ENCODE results near the gene CDH22.

Gene CDH22

DNA sequence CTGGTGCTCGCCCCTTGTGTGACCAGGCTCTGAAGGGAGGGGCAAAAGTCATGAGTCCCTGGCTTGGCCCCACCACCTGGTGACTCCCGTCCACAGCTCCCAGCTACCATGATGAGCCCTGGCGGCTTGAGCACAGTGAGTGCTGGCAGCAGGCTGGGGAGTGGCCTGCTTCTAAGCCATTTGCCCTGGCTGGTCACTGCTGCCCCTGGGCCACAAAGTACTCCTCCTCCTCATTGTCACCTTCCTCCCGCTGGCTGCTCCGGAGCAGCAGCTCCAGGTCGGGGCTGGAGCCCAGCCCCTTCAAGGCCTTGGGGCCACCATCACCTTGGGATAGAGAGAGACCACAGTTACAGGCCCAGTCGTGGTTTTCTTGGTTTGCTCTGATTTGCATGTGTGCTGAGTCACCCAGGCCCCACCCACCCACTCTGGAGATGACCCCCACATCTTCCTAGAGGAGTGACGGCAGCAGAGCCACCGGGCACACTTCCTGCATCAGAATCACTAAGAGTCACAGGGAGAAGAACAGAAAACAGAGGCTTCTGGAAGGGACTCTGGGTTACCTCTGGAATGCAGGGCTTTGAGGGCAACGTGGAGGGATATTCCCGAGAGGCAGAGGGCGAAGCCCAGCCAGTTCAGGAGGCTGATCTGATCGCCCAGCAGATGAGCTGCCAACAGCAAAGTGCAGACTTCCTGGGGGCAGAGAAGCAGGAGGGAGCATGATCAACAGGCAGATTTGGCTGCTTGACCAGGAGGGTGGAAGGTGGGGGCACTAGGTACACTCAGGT lies 42.1 kb upstream of the CDH22 start:
- no peak for DNase-seq (ENCODE audit: low read depth in 1 of 2, low spot score in 1 of 2)
- no peak for TF ChIP-seq JUND (IDR thresholded peaks at IDR 0.05; ENCODE audit: low read depth)
- in situ Hi-C loops (cut with HindIII; ENCODE audit: low pct_unique_long_range_greater_than_20kb, low sequenced_read_pairs), result no loop called here

DNA sequence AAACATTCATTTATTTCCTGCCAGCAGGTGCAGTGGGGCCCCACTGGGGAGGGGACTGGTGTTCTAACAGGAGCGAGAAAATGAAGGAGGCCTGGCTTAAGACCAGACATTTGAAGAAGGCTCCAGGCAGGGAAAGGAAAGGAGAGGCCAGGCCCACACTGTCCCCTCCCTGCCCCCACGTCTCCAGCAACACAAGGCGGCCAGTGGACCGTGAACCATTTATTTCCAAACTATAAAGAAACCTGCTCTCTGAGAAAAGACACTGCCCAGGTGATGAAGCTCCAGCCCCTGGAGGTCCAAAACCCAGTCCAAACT lies 41.4 kb upstream of the CDH22 start:
- in situ Hi-C loops (cut with HindIII; ENCODE audit: low pct_unique_long_range_greater_than_20kb, low sequenced_read_pairs), result no loop called here
- TF ChIP-seq JUND (IDR thresholded peaks at IDR 0.05; ENCODE audit: low read depth), result no peak
- DNase-seq (ENCODE audit: low read depth in 1 of 2, low spot score in 1 of 2), result no peak

DNA sequence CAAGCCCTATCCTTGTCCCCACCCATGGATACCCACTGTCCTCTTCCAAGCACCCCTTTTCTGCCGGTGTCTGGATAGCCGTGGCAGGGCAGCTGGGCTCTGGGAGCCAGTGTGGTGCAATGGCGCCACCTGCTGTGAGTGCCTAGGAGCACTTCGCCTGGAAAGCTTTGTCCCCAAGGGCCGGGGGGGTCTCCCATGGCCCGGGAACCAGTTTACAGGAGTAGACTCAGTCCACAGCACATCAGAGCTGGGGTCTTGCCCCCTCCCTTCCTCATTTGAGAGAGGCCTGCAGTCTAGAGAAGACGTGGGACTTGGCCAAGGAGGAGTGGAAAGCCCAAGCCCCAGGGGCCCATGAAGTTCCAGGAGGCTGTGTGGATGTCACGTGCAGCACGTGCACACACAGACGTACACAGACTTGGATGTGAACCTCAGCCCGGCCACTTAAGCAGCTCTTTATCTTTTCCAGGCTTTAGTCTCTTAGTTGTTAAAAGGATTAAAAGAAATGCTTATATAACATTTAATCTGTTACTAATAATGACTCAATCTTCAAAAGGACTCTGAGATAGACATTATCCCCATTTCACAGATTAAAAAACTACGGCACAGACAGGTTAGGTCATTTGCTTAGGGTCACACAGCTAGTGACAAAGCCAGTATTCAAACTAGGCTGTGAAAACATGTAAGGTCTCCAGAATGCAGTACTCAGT lies 40.9 kb upstream of the CDH22 start:
- peak; percentile 67 to 75 for DNase-seq (ENCODE audit: low read depth in 1 of 2, low spot score in 1 of 2)
- in situ Hi-C loops (cut with HindIII; ENCODE audit: low pct_unique_long_range_greater_than_20kb, low sequenced_read_pairs), result no loop called here
- no peak for TF ChIP-seq JUND (IDR thresholded peaks at IDR 0.05; ENCODE audit: low read depth)

DNA sequence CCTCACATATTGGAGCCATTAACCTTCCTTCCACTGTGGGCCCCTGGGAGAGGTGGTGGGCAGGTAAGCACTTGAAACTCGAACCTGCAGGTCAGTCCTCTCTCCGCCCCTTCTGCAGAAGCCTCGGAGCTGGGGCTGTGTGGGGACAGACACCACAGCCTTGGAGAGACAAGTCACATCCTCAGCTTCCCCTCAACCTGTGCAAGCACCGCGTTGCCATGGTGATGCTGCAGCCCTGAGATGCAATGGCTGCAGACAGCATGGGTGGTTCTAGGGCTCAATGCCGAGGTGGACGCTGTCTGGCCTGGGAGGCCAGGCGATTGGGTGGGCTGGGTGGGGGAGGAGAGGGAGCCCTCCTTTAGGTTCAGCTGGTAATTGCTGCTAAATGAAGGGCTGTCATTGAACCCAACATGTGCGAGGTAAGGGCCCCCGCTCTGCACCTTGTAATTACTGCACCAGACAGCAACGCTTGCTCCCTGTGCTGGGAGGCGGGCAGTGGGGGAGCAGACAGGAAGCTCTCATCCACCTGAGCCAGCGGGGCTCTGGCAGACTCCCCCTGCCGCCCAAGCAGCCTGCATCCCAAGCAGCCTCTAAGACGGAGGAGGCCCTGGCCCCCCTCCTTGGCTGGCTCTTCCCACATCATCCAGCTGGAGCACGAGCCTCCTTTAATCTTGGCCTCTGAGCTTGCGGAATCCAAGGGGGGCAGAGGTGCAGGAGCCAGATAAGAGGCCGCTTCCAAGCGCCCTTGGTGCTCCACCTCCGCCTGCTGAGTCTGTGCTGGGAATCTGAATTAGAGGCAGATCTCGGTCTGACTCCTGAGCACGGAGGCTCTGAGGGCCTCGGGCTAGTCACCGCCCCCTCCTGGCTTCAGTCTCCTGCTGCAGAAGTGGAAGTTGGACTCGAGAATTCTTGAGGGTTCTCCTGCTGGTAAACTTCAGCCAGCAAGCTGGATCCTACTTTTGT lies 39.8 kb upstream of the CDH22 start:
- no peak for TF ChIP-seq JUND (IDR thresholded peaks at IDR 0.05; ENCODE audit: low read depth)
- DNase-seq (ENCODE audit: low read depth in 1 of 2, low spot score in 1 of 2), result no peak
- in situ Hi-C loops (cut with HindIII; ENCODE audit: low pct_unique_long_range_greater_than_20kb, low sequenced_read_pairs), result no loop called here

DNA sequence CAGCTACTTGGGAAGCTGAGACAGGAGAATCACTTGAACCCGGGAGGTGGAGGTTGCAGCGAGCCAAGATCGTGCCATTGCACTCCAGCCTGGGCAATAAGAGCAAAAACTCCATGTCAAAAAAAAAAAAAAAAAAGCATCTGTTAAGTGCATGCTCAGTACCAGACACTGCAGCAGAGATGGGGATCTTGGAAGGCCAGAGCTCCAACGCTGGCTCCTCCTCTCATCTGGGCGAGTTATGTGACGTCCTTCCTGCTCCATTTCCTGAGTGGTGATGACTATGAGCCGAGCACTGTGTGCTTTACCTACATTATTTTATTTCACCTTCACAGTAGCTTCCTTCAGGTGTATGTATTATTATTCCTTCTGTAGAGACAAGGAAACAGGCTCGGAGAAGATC lies 38.5 kb upstream of the CDH22 start:
- in situ Hi-C loops (cut with HindIII; ENCODE audit: low pct_unique_long_range_greater_than_20kb, low sequenced_read_pairs), result no loop called here
- TF ChIP-seq JUND (IDR thresholded peaks at IDR 0.05; ENCODE audit: low read depth), result no peak
- no peak for DNase-seq (ENCODE audit: low read depth in 1 of 2, low spot score in 1 of 2)

DNA sequence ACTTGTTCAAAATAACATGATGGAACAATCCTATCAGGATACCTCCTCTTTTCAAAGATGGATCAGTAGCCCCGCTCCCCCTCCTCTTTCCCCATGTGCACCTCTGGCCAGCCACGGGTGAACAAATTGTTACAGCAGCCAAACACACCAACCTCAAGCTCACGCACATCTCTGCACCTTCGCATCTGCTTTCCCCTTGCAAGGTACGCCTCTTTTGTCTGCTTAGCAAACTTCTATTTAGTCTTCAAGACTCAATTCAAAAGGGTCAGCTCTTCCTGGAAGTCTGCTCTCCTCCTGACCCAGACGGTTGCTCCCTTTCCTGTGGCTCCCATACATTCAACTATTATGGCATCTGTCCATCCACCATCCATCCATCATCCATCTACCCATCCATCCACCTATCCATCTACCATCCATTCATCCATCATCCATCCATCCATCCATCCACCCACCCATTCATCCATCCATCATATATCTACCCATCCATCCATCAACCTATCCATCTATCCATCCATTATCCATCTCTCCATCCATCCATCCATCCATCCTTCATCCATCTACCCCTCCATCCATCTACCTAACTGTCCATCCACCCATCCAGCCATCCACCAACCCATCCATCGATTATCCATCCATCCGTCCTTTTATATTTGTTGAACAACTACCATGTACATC lies 36.3 kb upstream of the CDH22 start:
- no peak for TF ChIP-seq JUND (IDR thresholded peaks at IDR 0.05; ENCODE audit: low read depth)
- in situ Hi-C loops (cut with HindIII; ENCODE audit: low pct_unique_long_range_greater_than_20kb, low sequenced_read_pairs), result no loop called here
- DNase-seq (ENCODE audit: low read depth in 1 of 2, low spot score in 1 of 2), result no peak

DNA sequence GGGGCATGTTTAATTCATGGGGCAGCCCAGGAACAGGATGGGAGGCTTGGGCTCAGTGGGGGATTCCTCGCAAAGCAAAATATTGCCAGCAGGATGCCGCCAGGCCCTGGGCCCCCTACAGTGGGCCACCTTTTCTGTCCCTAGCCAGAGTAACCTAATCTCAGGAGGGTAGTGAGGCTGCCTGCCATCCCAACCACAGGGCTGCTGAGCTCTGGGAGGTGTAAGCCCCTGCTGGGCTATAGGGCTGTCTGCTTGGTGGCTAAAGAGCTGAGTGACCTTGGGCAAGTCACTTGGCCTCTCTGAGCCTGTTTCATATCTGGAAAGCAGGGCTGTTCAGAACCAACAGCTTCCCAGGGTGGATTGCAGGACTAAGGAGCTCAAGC lies 35.7 kb upstream of the CDH22 start:
- no peak for DNase-seq (ENCODE audit: low read depth in 1 of 2, low spot score in 1 of 2)
- no peak for TF ChIP-seq JUND (IDR thresholded peaks at IDR 0.05; ENCODE audit: low read depth)
- in situ Hi-C loops (cut with HindIII; ENCODE audit: low pct_unique_long_range_greater_than_20kb, low sequenced_read_pairs), result no loop called here

DNA sequence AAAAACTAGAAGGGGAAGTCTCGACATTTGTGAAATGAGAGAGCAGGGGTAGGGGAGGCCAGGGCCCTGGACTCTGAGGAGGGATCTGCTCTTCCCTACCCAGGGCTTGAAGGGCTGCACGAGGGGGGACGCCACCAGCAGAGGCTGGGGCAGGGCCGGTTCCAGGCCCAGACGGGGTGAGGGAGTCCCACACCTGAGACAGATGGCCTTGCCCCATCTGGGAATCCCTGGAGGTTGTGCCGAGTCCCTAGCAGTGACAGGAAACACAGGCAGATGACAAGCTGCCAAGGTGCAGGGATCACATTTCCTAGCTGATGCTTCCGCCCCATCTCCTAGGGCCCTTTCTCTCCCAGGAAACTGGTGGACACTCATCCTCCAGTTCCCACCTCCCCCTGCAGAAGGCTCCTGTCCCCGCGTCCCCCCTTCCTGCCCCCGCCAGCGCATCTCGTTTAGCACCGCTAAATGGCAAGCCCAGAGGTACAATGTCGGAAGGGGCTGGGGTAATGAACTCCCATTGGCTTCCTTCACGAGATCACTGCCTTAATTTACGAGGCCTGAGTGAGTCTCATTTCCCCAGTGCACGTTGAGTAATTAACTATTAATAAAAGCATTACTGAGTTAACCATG lies 35.2 kb upstream of the CDH22 start:
- no peak for TF ChIP-seq JUND (IDR thresholded peaks at IDR 0.05; ENCODE audit: low read depth)
- DNase-seq (ENCODE audit: low read depth in 1 of 2, low spot score in 1 of 2), result no peak
- in situ Hi-C loops (cut with HindIII; ENCODE audit: low pct_unique_long_range_greater_than_20kb, low sequenced_read_pairs), result no loop called here

DNA sequence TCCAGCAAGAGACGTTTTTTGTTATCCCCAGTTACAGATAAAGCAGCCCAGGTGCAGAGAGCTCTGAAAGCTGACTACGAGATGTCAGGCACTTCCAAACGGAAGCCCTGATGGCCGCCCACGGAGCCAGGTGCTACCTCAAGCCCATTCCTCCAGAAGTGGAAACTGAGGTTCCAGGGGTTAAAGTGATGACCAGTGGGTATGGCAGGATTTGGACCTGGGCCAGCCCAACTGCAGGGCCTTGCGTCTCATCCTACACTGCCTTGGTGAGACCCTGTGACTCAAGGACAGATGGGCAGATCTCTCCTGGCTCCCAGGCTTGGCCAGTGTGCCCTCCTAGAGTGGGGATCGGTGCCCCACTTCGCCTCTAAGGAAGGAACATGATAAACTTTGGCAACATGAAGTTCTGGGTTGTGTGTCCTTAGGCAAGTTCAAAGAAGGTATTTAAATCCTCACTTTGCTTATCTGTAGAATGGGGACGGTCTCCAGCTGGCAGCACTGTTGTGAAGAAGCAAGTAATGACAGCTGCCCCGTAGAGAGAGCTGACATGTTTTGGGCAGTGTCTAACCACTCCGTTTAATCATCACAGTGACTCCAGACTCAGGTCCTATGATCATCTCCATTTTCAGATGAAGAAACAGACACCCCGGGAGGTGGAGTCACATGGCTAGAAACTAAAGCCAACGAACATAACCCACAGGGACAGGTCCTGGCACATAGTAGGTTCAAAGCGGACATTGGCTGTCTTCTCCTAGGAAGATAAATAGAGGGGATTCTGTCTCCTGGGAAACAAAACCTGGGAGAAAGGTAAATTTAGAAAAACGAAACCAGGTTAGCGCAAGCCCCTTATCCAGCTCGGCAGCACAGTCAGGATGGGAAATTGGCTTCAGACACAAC lies 34.4 kb upstream of the CDH22 start:
- no peak for TF ChIP-seq JUND (IDR thresholded peaks at IDR 0.05; ENCODE audit: low read depth)
- no peak for DNase-seq (ENCODE audit: low read depth in 1 of 2, low spot score in 1 of 2)
- in situ Hi-C loops (cut with HindIII; ENCODE audit: low pct_unique_long_range_greater_than_20kb, low sequenced_read_pairs), result no loop called here

DNA sequence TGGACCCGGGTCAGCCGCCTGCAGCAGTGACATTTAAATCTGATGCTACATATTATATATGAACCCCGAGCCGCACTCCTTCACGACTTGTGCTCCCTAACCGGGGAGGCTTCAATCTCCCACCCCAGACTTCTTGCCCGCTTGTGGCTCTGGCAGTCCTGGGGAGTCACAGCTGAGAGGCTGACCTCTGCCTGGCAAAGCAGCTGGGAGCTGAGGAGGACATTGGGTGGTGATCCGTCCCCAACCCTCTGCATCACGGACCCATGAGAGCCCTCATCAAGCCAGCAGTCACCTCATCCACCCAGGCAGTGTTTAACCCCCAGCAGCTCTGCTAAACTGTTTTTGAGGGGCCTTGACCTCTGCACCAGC lies 33.7 kb upstream of the CDH22 start:
- TF ChIP-seq JUND (IDR thresholded peaks at IDR 0.05; ENCODE audit: low read depth), result no peak
- in situ Hi-C loops (cut with HindIII; ENCODE audit: low pct_unique_long_range_greater_than_20kb, low sequenced_read_pairs), result no loop called here
- no peak for DNase-seq (ENCODE audit: low read depth in 1 of 2, low spot score in 1 of 2)

Data from T47D (cell line).